Measurements from ENCODE around the gene PASK. TPM values are rescaled to one million over a fixed set of nuclear protein-coding genes. Genes with fewer than 3 reads are reported as not detected.

The PASK gene
- polyA plus RNA-seq, 6 donors from 2014 or later = 3.9 to 17.4 (median 9.1) TPM

DNA sequence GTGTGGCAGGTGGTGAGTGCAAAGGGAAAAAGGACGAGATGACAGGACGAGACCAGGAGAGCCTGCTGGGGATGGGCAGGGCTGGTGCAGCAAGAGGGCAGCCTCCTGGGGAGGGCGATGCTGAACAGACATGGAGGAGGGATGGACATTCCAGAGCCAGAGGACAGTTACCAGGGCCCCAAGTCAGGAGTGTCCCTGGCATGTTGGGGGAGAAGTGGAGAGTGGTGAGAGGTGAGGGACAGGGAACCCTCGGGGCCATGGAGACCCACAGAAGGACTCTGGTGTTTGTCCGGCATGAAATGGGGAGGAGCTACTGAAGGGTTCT is 66.2 kb downstream of the PASK start:
- no peak for ATAC-seq (ENCODE audit: low read depth in 2 of 2)
- Mint-ChIP-seq H3K4me3 (peak overlapping the region in 1 of 8 donors; percentile 48), H3K9me3 (peaks cover 0 to 9% (median 4%) of the 10 kb centered on the region in 7 donors), H3K36me3 (peaks cover 23 to 26% of the 10 kb centered on the region in 2 donors), H3K4me1 (peaks cover 9 to 18% (median 14%) of the 10 kb centered on the region in 3 donors), H3K27me3 (no peaks in the 10 kb centered on the region), H3K27ac (peak overlapping the region in 3 of 6 donors; percentile 17 to 84 (median 80))
- no peak for DNase-seq

DNA sequence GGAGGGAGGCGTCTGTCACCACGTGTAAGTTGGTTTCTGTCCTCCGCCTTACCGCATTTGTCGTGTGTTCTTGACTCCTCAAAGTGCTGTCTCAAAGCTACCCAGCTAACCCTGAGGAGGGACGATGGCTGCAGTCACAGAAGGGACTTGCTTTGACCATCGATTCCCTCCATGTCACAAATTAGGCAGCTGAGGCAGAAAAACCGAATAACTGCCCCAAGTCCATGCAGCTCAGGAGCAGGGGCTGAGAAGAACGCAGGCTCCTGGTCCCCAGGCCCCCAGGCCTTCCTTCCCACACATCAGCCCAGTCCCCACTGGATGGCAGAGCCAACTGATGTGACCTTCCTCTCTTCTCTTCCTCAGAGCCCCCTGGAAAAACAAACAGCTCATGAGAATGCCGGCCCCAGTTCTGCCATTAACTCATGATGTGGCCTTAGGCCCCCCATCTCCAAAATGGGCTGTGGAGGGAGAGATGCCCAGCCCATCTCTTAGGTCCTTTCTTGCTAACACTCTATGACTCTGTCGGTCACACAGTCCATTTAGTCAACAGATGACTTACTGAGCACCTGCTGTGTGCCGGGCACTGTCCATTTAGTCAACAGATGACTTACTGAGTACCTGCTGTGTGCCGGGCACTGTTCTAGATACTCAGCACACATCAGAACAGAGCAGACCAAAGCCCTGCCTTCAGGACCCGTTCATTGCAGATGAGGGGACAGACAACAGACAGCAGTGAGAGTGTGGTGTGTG is 66.8 kb downstream of the PASK start:
- Mint-ChIP-seq H3K27me3 (no peaks in the 10 kb centered on the region), H3K4me1 (peaks cover 9 to 17% (median 11%) of the 10 kb centered on the region in 3 donors), H3K4me3 (peak overlapping the region in 1 of 8 donors; percentile 48), H3K36me3 (peaks cover 23 to 26% of the 10 kb centered on the region in 2 donors), H3K27ac (peak overlapping the region in 5 of 6 donors; percentile 17 to 84 (median 66)), H3K9me3 (peaks cover 0 to 9% (median 4%) of the 10 kb centered on the region in 7 donors)
- ATAC-seq (ENCODE audit: low read depth in 2 of 2) (no peak), DNase-seq (no peak)

DNA sequence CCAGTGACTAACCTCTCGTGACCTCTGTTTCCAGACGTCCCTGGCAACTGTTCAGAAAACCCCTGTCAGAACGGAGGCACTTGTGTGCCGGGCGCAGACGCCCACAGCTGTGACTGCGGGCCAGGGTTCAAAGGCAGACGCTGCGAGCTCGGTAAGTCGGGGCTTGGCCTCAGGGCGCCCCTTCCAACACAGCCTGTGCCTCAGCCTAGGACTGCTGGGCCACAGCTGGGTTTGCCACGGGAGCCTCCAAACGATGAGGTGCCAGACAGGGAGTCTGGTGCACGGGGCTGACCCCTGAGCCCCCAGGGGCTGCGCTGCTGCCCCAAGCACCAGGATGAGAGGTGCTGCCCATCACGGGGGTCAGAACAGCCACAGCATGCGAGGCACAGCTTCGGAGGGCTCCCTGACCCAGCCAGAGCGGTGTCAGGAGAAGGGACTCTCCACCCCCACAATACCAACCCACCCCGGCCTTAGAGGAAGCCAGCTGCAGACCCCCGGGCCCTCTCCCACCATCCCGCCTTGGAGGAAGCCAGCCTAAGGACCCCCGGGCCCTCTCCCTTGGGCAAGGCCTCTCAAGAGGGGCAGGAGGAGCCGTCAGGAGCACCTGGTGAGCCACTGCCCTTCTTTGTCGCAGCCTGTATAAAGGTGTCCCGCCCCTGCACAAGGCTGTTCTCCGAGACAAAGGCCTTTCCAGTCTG is 67.5 kb downstream of the PASK start:
- H3K27ac Mint-ChIP-seq = peak overlapping the region in 4 of 6 donors; percentile 57 to 83 (median 74)
- no peak overlapping the region for H3K4me3 Mint-ChIP-seq
- peaks cover 22 to 23% of the 10 kb centered on the region in 2 donors for H3K36me3 Mint-ChIP-seq

DNA sequence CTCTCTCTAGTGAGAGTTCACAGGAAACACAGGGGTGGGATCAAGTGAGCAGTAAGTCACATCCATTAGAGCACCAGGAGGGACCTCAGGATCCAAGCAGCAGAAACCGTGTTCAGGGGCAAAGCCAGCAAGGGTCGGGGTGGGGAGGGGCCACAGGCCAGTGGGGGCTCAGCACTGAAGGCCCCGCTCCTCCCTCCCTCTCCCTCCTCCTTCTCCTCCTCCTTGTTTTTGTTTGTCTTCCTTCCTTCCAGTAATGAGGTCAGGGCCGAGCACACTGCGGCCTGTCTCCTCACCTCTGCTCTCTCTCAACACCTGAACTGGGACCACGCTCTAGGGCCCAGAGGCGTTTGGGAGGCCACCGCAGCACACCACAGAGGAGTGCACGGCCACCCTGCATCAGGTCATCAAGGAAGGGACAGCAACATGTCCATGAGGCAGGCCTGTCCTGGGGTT is 68.1 kb downstream of the PASK start:
- H3K36me3 Mint-ChIP-seq = peaks cover 16 to 17% of the 10 kb centered on the region in 2 donors
- peaks cover 11 to 18% (median 16%) of the 10 kb centered on the region in 3 donors for H3K4me1 Mint-ChIP-seq
- H3K9me3 Mint-ChIP-seq = peaks cover 0 to 9% (median 4%) of the 10 kb centered on the region in 7 donors
- peak overlapping the region in 1 of 8 donors; percentile 88 for H3K4me3 Mint-ChIP-seq
- H3K27me3 Mint-ChIP-seq = no peaks in the 10 kb centered on the region
- DNase-seq (no peak), ATAC-seq (ENCODE audit: low read depth in 2 of 2) (no peak)
- H3K27ac Mint-ChIP-seq = peak overlapping the region in 4 of 6 donors; percentile 49 to 81 (median 62)

More for the DNA sequence above, 67.5 kb downstream of the PASK start:
- peaks cover 0 to 9% (median 4%) of the 10 kb centered on the region in 7 donors for H3K9me3 Mint-ChIP-seq
- DNase-seq = no peak
- no peak for ATAC-seq (ENCODE audit: low read depth in 2 of 2)
- H3K4me1 Mint-ChIP-seq = peaks cover 11 to 21% (median 16%) of the 10 kb centered on the region in 3 donors
- no peaks in the 10 kb centered on the region for H3K27me3 Mint-ChIP-seq

DNA sequence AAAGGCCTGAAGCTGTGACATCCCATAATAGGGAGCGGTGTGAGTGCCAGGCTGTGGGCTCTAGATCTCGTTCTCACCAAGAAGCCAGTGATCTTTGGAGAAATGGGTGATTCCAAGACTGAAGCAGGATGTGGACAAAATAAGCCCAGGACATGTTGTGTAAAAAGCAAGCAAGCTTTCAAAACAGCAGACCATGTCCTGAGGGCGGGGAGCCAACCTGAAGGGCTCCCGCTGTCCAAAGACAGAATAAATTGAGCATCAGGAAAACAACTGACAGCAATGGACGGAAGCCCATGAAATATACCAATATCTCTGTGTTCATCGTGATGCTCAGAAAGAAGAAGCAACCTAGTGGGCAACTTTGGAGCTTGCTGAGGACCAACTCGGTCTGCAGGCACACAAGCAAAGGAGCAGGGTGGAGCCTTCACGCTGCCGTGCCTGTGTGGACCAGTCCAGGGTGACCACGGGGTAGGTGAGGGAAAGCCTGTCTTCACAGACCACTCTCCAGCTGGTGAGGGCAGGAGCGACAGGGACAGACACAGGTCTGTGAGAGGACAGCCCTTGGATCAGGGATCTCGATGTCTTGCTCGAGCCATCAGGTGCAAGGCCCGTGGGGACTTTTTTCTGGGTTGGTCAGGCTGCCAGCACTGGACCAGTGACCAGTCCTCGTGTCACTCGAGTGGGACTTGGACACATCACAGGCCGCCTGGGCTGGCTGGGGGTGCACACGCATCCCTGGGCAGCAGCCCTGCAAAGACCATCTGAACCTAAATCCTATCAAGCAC is 68.7 kb downstream of the PASK start:
- DNase-seq (no peak), ATAC-seq (ENCODE audit: low read depth in 2 of 2) (no peak)
- Mint-ChIP-seq H3K9me3 (peaks cover 0 to 9% (median 4%) of the 10 kb centered on the region in 7 donors), H3K27me3 (no peaks in the 10 kb centered on the region), H3K4me1 (peaks cover 11 to 16% (median 15%) of the 10 kb centered on the region in 3 donors), H3K27ac (peak overlapping the region in 4 of 6 donors; percentile 49 to 71 (median 60)), H3K36me3 (peaks cover 12 to 13% of the 10 kb centered on the region in 2 donors), H3K4me3 (no peak overlapping the region)

DNA sequence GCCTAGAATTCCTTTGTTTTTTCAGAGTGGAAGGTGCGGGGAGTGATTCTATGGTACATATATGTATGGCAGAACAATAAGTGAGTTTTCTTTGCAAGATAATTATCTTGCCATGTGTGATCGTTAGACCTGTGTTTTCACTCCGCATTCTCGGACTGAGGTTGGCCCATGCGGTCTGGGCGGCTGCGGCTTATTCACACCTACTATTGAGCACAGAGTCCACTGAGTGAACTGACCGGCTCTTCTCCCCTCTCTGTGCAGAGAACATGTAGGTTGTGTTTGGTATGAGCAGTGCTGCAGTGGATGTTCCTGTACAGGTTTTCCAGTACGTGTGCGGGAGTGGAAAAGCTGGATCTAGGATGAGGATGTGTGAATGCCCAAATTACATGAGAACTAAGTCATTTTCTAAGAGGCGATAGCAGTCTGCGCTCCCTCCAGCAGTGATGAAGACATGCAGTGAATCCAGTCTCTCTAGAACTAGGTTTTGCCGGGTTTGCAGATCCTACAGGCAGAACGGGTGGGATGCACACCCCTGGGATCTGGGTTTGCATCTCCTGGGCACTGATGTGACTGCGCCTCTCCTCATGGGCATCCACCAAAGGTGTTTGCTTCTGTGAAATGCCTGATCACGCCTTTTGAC is 74.3 kb downstream of the PASK start:
- Mint-ChIP-seq H3K27ac (no peak overlapping the region), H3K4me1 (peaks cover 9 to 12% (median 11%) of the 10 kb centered on the region in 3 donors), H3K36me3 (peaks cover 0 to 5% of the 10 kb centered on the region in 2 donors), H3K4me3 (no peak overlapping the region), H3K27me3 (no peaks in the 10 kb centered on the region), H3K9me3 (no peaks in the 10 kb centered on the region)
- ATAC-seq (ENCODE audit: low read depth in 2 of 2) = no peak
- DNase-seq = no peak

DNA sequence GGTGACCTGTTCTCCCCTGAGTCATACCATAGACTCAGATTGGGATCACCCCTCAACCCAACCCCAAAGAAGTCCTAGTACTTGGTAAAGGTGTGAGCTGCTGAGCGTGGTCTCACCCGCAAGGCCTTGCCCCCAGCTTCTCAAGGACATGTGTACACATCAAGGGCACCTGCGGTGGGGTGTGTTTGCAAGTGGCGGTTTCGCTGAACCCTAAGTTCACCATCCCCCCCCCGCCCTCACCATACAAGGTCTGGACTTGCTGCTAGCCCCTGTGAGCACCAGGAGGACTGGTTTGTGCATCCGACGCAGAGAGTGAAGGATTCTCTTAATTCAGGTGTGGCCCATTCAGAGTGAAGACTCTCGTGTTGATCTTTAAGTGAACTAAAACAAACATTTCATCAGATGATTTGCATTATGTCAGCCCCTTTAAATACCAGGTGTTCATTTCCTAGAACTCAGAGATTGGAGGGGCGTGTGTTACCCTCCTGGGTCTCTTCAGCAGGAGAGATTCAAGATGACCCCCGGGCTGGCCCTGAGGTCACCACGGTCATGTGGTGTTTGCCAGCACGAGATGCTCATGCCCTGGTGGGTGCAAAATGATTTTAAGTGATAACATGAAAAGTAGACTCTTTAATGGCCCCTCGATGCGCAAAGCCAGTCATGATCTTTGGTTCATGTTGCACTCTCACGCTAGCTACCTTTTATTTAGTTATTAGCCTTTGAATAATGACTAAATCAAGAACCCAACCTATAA is 75.0 kb downstream of the PASK start:
- Mint-ChIP-seq H3K27me3 (no peaks in the 10 kb centered on the region), H3K27ac (no peak overlapping the region), H3K9me3 (no peaks in the 10 kb centered on the region), H3K36me3 (peaks cover 0 to 5% of the 10 kb centered on the region in 2 donors), H3K4me3 (no peak overlapping the region), H3K4me1 (peaks cover 9 to 12% (median 11%) of the 10 kb centered on the region in 3 donors)
- ATAC-seq (ENCODE audit: low read depth in 2 of 2) (no peak), DNase-seq (no peak)

DNA sequence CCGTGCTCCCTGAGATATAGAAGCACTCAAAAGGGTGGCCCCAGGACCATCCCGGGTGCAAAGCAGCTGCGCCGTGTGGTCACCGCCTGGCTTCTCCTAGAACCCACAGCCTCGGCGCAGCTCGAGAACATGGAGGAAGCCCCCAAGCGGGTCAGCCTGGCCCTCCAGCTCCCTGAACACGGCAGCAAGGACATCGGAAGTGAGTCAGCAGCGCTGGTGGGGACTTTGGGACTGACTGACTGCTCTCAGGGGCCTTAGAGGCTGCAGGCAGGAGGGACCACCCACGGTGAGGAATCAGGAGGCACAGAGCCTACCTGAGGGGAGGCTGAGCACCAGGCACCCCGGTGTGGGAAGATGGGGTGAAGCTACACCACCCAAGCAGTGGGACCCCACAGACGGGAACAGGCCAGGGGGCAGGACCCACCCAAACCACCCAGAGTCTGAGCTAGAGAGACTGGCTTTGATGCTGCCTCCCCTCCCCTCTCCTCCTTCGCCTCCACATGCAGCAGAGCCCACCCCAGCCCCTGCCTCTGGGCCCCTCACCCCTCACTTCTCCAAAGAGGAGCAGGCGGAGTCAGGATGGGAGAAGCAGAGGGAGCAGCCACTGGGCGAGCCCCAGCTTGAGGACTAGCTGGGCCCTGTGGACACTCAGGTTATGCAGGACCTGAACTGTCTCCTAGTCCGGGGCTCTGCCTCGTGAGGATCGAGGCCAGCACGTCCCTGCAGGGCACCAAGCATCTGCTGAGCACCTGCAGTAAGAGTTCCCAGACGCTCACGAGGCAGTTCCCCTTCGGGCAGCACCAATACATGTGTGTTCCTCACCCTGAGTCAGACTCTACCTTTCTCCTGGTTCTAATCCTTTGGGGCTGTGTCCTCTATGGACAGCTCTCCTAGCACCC is 75.9 kb downstream of the PASK start:
- Mint-ChIP-seq H3K4me1 (peaks cover 5 to 12% (median 9%) of the 10 kb centered on the region in 3 donors), H3K9me3 (no peaks in the 10 kb centered on the region), H3K27me3 (no peaks in the 10 kb centered on the region), H3K27ac (no peak overlapping the region), H3K4me3 (no peak overlapping the region), H3K36me3 (peaks cover 0 to 5% of the 10 kb centered on the region in 2 donors)
- DNase-seq = no peak
- ATAC-seq (ENCODE audit: low read depth in 2 of 2) = no peak

DNA sequence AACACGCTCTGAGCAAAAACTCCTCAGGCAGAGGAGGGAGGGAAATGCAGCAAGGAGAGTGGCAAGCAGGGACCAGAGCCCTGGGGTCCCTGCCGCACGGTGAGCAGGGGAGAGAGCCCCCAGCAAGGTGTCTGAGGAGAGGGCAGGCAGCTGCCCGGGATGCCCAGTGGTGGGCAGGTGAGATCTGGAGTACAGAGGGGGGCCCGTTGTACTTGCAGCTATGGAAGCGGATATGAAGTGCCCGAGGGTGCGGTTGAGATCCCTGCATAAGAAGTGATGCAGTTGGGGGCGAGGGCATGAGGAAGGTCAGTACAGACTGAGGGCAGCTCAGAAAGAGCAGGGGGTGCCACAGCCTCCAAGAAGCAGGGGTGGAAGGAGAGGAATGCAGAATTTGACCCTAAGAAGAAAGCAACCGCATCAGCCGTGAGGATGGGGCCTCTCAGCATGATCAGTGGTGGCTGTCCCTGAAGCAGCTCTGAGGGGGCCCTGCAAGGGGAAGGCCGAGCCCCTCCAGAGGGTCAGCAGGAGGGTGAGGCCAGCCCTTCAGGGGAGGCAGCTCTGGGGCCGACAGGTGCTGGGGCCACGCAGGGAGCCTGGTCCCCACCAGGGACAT is 76.6 kb downstream of the PASK start:
- ATAC-seq (ENCODE audit: low read depth in 2 of 2) (no peak), DNase-seq (no peak)
- Mint-ChIP-seq H3K4me3 (no peak overlapping the region), H3K27ac (peak overlapping the region in 3 of 6 donors; percentile 76 to 81 (median 80)), H3K27me3 (no peaks in the 10 kb centered on the region), H3K9me3 (no peaks in the 10 kb centered on the region), H3K36me3 (peaks cover 0 to 5% of the 10 kb centered on the region in 2 donors), H3K4me1 (peaks cover 2 to 12% (median 9%) of the 10 kb centered on the region in 3 donors)

DNA sequence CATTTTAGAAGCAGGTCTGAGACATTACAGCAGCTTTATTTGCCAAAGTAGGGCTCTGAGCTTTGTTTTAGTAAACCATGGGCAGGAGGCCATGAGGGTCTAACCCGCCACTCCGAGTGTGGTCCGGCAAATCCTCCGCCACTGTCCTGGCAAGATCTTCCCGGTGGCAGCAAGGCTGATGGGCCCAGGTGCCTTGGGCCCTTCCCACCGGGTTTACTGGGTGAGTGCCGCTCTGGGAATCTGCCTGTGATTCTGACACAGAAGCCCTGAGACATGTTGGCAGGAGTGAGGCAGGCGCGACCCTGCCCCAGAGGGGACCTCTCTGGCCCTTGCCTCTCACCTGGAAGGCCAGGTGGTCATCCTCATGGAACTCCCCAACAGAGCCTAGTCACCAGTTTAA is 77.1 kb downstream of the PASK start:
- no peak overlapping the region for H3K27ac Mint-ChIP-seq
- DNase-seq = no peak
- no peaks in the 10 kb centered on the region for H3K9me3 Mint-ChIP-seq
- no peak for ATAC-seq (ENCODE audit: low read depth in 2 of 2)
- H3K36me3 Mint-ChIP-seq = peaks cover 0 to 5% of the 10 kb centered on the region in 2 donors
- peaks cover 0 to 8% (median 4%) of the 10 kb centered on the region in 3 donors for H3K4me1 Mint-ChIP-seq
- no peaks in the 10 kb centered on the region for H3K27me3 Mint-ChIP-seq
- H3K4me3 Mint-ChIP-seq = no peak overlapping the region

DNA sequence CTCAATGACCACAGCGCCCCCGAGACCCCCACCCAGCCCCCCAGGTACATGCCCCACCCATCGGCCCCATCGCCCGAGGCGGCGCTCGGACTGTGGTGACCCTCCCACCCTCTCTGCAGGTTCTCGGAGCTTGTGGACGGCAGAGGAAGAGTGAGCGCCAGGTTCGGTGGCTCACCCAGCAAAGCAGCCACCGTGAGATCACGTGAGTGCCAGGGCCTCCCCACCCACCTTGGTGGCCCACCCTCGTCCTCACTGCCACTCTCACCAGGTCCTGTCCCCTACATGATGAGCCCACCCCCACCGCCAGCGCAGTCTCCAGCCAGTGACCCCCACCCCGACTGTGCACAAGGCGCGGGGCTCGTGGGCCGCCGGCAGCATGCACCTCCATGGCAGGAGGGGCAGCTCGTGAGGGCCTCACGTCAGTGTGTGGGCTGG is 77.6 kb downstream of the PASK start:
- Mint-ChIP-seq H3K4me3 (no peak overlapping the region), H3K4me1 (peaks cover 0 to 7% (median 4%) of the 10 kb centered on the region in 3 donors), H3K36me3 (peaks cover 0 to 5% of the 10 kb centered on the region in 2 donors), H3K27me3 (no peaks in the 10 kb centered on the region), H3K27ac (no peak overlapping the region), H3K9me3 (no peaks in the 10 kb centered on the region)
- ATAC-seq (ENCODE audit: low read depth in 2 of 2) = no peak
- DNase-seq = no peak

Data from naive B cell (primary cell).